HL-60 (cell line): ENCODE measurements around the gene GSTP1.

Experiments
- DNase-seq, 2 experiments: peaks; one replicate each; pipeline ENCODE4 v3.0.0-alpha.2; 2010 to 2020; ENCODE audit warnings: low read depth in 1 of 2, low spot score in 1 of 2
- H3K27ac ChIP-seq: fragments of 250-450 bp; sonication (Bioruptor Pico); replicated peaks from 2 replicates; pipeline ENCODE4 v1.5.1; 2020; ENCODE audit warnings: mild to moderate bottlenecking, moderate library complexity
- H3K27me3 ChIP-seq: fragments of 250-450 bp; sonication (Bioruptor Pico); 2 replicates; pipeline ENCODE4 v1.5.1; 2021; ENCODE audit warnings: mild to moderate bottlenecking, moderate library complexity; ENCODE audit not compliant: insufficient read depth, poor library complexity, severe bottlenecking
- H3K4me3 ChIP-seq: replicated peaks from 2 replicates; pipeline ENCODE4 v1.5.1; 2011; ENCODE audit warnings: mild to moderate bottlenecking, control low read depth, low read length; ENCODE audit not compliant: insufficient read depth
- GABPA ChIP-seq: IDR thresholded peaks from 2 replicates; pipeline ENCODE4 v1.6.1; 2012; ENCODE audit warnings: low read depth
- POLR2AphosphoS5 ChIP-seq: IDR thresholded peaks from 2 replicates; pipeline ENCODE4 v1.6.1; 2012; ENCODE audit warnings: low read depth
- REST ChIP-seq: IDR thresholded peaks from 2 replicates; pipeline ENCODE4 v1.6.1; 2012; ENCODE audit warnings: low read depth; ENCODE audit not compliant: insufficient replicate concordance
- SPI1 ChIP-seq: IDR thresholded peaks from 2 replicates; pipeline ENCODE4 v1.6.1; 2012; ENCODE audit warnings: low read depth, mild to moderate bottlenecking, borderline replicate concordance
- TF ChIP-seq, protein P1 (sequence below): IDR thresholded peaks from one replicate; pipeline ENCODE4 v1.5.1; 2011; ENCODE audit warnings: low read length, control low read depth, inconsistent platforms; ENCODE audit not compliant: insufficient read depth

GSTP1 gene

DNA sequence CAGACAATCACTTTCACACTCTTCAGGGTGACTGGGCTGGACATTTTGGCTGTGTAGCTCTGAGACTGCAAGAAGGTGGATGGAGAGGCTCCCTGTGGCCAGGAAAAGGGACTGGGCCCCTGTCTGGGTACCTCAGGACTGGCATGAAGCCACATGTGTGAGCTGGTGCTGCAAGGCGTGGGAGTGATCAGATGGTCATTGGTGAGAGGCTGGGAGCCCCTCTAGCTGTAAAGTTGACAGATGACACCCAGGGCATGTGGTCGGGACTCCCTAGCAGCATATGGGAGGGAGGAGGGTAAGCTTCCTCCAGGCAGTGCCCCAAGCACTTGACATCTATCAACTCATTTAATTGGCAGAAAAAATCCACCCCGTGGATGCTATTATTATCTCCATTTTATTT lies 41.4 kb upstream of the GSTP1 start:
- no peak overlapping the region for H3K27ac ChIP-seq
- no peaks in the 10 kb centered on the region for H3K27me3 ChIP-seq
- DNase-seq = no peak
- TF ChIP-seq GABPA (no peak), POLR2AphosphoS5 (no peak), REST (no peak)
- TF ChIP-seq, protein P1, sequence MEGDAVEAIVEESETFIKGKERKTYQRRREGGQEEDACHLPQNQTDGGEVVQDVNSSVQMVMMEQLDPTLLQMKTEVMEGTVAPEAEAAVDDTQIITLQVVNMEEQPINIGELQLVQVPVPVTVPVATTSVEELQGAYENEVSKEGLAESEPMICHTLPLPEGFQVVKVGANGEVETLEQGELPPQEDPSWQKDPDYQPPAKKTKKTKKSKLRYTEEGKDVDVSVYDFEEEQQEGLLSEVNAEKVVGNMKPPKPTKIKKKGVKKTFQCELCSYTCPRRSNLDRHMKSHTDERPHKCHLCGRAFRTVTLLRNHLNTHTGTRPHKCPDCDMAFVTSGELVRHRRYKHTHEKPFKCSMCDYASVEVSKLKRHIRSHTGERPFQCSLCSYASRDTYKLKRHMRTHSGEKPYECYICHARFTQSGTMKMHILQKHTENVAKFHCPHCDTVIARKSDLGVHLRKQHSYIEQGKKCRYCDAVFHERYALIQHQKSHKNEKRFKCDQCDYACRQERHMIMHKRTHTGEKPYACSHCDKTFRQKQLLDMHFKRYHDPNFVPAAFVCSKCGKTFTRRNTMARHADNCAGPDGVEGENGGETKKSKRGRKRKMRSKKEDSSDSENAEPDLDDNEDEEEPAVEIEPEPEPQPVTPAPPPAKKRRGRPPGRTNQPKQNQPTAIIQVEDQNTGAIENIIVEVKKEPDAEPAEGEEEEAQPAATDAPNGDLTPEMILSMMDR = no peak
- H3K4me3 ChIP-seq = no peak overlapping the region

GRCh38 chr11:67542971-67543370 lies 40.6 kb upstream of the GSTP1 start:
- Histone ChIP-seq H3K4me3 (no peak overlapping the region), H3K27ac (no peak overlapping the region), H3K27me3 (no peaks in the 10 kb centered on the region)
- DNase-seq = no peak
- TF ChIP-seq REST (no peak), SPI1 (no peak), GABPA (no peak), POLR2AphosphoS5 (no peak)
- TF ChIP-seq, protein P1 = no peak

GRCh38 chr11:67543585-67543984 lies 40.0 kb upstream of the GSTP1 start:
- no peak for DNase-seq
- no peaks in the 10 kb centered on the region for H3K27me3 ChIP-seq
- TF ChIP-seq, protein P1 = no peak
- no peak for TF ChIP-seq GABPA
- no peak overlapping the region for H3K4me3 ChIP-seq
- H3K27ac ChIP-seq = no peak overlapping the region

GRCh38 chr11:67544616-67545242 lies 38.9 kb upstream of the GSTP1 start:
- no peak overlapping the region for H3K27ac ChIP-seq
- no peak for DNase-seq
- no peak for TF ChIP-seq SPI1
- TF ChIP-seq REST = no peak
- TF ChIP-seq GABPA = no peak
- no peak for TF ChIP-seq POLR2AphosphoS5
- TF ChIP-seq, protein P1 = no peak
- H3K27me3 ChIP-seq = no peaks in the 10 kb centered on the region
- H3K4me3 ChIP-seq = no peak overlapping the region
